Stimulated activated CD4-positive, alpha-beta T cell treated with anti-CD3 and anti-CD28 coated beads, Interleukin-1b, Interleukin-23, amount 100 ng/mL, for 1 hour (primary cell): Measurements from ENCODE around the gene ARCN1.
A peak's percentile ranks its signal among the peaks of the same experiment; 100 is the strongest.

Experiments
- DNase-seq, 2 donors: peaks; one replicate each; pipeline ENCODE4 v3.0.0-alpha.2; 2020; ENCODE audit warnings: low read depth in 2 of 2

The ARCN1 gene

DNA sequence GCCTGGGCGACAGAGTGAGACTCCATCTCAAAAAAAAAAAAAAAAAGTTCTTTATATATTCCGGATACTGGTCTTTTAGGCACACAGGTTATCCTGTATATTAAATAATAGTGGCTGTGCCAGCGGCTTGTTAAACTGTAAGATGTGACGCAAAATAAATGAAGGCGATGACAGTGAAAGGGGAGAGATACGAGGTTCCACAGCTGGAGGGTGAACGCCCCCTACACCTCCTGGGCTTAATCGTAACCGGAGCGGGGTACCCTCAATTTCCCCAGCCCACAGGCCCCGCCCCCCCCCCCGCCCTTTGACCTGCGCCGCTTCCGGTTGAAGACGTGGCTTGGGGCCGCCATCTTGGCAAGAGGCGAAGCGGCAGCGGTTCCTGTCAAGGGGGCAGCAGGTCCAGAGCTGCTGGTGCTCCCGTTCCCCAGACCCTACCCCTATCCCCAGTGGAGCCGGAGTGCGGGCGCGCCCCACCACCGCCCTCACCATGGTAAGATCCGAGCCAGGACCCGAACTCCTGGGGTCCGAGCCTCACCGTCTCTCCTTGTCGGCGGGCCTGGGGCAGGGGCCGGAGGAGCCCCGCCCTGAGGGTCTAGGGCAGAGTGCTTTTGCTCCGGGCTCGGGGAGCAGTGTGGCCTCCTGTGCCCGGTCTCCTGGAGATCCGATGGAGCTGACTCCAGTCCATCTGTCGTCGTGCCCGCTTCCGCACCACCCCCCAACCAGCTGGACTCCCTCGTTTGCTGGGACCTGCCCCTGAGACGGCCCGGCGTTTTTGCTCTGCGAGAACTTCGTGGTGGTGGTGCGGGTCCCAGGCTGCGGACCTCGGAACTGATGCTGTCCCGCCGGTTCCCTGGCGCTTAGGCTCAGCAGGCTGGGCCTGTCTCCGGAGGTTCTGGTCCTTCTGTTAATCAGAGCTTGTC is at the start of gene ARCN1:
Gene ARCN1 (plus strand): TSS at position 349 of the 920 bp plus-strand sequence. CDS start 139 bp downstream, at position 488.
- DNase-seq = peak; percentile 48 to 60

DNA sequence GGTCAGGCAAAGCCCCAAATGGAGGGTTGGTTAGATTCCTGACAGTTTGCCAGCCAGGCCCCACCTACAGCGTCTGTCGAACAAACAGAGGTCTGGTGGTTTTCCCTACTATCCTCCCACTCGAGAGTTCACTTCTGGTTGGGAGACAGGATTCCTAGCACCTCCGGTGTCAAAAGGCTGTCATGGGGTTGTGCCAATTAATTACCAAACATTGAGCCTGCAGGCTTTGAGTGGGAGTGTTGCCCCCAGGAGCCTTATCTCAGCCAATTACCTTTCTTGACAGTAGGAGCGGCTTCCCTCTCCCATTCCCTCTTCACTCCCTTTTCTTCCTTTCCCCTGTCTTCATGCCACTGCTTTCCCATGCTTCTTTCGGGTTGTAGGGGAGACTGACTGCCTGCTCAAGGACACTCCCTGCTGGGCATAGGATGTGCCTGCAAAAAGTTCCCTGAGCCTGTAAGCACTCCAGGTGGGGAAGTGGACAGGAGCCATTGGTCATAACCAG is 49.6 kb upstream of the ARCN1 start:
- no peak for DNase-seq

DNA sequence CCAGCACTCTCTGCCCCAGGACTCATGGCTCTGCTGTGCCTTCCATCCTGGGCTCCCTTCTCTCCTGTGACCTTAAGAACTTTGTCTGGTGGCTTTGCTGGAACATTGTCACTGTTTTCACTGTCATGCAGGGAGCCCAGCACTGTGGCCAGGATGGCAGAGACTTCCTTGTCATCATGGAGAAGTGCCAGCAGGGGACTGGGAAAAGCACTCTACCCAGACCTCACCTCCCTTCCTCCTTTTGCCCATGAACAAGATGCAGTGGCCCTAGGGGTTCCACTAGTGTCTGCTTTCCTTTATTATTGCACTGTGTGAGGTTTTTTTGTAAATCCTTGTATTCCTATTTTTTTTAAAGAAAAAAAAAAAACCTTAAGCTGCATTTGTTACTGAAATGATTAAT is 47.9 kb upstream of the ARCN1 start:
- DNase-seq = no peak

DNA sequence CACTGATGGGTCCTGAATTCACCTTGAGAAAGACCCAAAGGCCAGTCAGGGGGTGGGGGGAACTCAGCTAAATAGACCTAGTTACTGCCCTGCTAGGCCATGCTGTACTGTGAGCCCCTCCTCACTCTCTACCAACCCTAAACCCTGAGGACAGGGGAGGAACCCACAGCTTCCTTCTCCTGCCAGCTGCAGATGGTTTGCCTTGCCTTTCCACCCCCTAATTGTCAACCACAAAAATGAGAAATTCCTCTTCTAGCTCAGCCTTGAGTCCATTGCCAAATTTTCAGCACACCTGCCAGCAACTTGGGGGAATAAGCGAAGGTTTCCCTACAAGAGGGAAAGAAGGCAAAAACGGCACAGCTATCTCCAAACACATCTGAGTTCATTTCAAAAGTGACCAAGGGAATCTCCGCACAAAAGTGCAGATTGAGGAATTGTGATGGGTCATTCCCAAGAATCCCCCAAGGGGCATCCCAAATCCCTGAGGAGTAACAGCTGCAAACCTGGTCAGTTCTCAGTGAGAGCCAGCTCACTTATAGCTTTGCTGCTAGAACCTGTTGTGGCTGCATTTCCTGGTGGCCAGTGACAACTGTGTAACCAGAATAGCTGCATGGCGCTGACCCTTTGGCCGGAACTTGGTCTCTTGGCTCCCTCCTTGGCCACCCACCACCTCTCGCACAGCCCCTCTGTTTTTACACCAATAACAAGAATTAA is 47.3 kb upstream of the ARCN1 start:
- DNase-seq = no peak

DNA sequence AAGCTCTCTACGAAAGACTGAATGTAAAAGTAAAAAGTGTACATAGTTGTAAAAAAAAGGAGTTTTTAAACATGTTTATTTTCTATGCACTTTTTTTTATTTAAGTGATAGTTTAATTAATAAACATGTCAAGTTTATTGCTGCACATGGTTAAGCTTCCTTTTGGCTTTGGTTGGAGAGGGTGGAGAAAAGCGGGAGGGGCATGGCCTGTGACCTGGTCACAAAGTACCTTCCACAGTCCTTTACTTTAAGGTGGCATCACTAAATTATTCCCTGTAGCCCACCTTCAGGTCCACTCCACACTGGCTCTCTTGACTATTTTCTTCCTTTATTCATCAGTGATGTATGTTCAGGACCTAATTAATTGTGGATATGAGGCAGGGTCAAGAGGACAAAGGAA is 45.5 kb upstream of the ARCN1 start:
- no peak for DNase-seq

DNA sequence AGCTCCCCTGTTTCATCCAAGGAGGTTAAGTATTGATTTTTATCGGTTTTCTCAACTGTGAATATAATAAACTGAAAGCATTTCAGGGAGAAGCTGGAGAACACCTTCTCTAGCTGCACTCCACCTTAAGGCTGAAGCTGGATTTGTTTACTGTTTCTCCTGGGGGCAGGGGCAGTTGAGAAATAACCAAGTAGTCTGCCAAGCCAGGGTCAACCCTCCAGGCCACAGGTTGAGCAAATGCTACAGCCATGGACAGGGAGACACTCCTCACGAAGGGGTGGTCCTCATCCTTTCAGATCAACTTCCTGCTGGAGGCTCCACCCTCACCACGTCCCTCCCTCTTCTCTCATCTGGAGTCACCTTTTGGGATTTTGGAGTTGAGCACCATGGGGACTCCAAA is 45.1 kb upstream of the ARCN1 start, which contains the start of gene TTC36:
Gene TTC36 (plus strand): TSS at position 366 of the 400 bp plus-strand sequence. CDS start 21 bp downstream, at position 387.
- DNase-seq = no peak

DNA sequence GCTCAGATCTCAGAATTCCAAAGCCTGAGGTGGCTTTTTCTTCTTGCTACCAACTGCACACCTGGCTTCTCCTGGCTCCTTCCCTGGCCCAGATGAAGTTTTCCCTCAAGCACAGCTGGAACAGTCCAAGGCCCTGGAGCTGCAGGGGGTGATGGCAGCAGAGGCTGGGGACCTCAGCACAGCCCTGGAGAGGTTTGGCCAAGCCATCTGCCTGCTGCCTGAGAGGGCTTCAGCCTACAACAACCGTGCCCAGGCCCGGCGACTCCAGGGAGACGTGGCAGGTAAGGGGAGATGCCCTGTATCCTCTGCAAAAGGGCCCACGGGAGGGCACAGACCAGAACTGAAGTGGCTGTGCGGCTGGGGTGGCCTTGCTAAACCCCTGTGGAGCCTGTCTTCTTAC is 43.7 kb upstream of the ARCN1 start:
- DNase-seq = no peak

DNA sequence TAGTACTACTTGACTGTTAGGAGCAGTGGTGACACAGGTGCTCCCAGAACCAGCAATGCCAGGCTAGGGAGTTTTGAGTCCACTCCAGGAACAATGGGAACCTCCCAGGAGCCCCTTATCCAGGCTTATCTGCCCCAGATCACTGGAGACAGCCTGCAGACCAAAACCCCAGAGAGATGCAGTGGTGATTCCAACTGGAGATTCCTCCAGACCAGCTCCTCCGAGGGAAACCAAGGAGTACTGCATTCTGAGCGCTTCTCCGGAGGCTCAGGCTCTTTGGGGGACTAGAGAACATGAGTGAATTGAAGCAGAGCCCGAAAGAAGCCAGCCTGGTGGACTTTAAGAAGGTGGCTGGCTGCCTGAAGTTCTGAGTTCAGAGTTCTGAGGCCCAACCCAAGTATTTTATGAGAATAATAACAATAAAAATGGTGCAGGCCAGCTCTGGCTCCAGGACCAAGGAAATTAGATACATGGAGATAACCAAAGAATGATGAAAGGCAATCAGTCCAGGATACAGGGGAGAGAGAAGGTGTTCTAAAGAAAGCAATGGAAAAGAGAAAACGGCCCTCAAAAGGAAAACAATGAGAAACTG is 42.5 kb upstream of the ARCN1 start:
- DNase-seq = no peak

DNA sequence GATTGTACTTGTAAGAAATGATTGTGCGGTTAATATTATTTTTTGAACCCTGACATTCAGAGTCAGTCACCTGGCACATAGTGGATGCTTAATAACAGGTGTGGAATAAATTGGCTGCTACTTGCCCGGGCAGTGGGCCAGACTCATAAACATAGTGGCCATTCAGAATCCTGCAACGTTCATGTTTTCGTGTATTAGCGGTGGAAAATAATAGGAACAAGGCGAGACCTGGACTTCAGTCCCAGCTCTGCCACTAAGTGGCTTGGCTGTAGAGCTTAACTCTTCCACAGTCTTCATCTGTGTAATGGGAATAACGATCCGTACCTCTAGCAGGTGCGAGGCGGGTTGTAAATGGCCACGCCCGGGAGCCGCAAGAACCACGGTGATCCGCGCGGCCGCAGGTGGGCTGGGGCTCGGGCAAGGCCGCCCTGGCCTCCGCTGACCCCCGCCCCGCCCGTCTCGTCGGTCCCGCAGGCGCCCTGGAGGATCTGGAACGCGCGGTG is 42.0 kb upstream of the ARCN1 start:
- DNase-seq = no peak

DNA sequence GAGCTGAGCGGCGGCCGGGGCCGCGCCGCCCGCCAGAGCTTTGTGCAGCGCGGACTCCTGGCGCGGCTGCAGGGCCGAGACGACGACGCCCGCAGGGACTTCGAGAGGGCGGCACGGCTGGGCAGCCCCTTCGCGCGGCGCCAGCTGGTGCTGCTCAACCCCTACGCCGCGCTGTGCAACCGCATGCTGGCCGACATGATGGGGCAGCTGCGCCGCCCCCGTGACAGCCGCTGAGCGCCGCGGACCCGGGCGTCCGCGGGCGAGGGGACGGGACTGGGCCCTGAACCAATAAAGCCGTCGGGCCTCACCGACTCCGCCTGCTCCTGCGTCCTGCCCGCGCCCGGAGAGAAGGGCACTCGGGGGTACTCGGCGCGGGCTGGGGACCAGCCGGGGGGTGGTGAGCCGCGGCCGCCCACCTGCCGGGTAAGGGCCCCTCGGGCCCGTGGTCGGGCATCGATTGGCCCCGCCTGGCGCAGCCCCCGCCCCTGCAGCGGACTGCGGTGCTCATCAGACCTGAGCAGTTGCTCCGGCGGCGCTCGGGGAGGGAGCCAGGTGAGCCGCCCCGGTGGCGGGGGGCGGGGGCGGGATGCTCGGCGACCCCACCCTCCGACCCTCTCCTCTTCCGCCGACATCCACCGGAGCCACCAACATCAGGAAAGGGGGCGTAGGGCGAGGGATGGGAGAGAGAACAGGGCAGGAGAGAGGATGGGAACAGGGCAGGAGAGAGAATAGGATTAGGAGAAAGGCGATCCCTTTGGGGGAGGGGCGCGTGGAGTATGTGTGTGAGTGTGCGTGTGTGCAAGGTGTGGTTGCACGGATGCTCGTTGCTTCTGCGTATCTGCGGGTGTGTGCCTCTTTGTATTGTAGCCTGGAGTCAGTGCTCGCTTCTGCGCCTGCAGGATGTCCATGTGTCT is 41.3 kb upstream of the ARCN1 start, which contains the start of gene TMEM25:
Gene TMEM25 (plus strand): TSS at position 510 of the 914 bp plus-strand sequence. CDS start 610 bp downstream, outside the sequence.
- peak; percentile 14 to 58 for DNase-seq

DNA sequence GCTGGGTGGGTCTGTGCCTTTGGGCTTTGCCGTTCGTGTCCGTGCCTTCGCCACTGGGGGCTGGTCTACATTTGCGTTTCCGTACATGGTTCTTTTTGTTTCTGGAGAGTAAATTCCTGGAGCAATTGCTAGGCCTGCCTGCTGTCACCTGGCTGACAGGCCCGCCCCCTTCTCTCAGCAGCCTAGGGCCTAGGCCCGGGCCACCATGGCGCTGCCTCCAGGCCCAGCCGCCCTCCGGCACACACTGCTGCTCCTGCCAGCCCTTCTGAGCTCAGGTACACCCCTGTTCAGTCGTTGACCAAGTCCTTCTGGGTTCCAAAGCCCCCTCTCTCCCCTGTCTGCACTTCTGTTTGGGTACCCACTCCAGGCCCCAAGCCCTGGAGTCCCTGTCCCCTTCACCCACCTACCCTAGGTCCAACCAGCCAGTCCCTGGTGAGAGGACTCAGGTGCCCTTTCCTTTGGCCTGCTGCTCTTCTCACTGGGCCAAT is 40.6 kb upstream of the ARCN1 start:
- DNase-seq = no peak

DNA sequence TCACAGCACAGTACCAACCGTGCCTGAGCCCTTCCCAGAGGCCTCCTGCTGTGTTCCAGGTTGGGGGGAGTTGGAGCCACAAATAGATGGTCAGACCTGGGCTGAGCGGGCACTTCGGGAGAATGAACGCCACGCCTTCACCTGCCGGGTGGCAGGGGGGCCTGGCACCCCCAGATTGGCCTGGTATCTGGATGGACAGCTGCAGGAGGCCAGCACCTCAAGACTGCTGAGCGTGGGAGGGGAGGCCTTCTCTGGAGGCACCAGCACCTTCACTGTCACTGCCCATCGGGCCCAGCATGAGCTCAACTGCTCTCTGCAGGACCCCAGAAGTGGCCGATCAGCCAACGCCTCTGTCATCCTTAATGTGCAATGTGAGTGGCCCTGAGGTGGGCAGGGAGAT is 40.1 kb upstream of the ARCN1 start:
- no peak for DNase-seq

DNA sequence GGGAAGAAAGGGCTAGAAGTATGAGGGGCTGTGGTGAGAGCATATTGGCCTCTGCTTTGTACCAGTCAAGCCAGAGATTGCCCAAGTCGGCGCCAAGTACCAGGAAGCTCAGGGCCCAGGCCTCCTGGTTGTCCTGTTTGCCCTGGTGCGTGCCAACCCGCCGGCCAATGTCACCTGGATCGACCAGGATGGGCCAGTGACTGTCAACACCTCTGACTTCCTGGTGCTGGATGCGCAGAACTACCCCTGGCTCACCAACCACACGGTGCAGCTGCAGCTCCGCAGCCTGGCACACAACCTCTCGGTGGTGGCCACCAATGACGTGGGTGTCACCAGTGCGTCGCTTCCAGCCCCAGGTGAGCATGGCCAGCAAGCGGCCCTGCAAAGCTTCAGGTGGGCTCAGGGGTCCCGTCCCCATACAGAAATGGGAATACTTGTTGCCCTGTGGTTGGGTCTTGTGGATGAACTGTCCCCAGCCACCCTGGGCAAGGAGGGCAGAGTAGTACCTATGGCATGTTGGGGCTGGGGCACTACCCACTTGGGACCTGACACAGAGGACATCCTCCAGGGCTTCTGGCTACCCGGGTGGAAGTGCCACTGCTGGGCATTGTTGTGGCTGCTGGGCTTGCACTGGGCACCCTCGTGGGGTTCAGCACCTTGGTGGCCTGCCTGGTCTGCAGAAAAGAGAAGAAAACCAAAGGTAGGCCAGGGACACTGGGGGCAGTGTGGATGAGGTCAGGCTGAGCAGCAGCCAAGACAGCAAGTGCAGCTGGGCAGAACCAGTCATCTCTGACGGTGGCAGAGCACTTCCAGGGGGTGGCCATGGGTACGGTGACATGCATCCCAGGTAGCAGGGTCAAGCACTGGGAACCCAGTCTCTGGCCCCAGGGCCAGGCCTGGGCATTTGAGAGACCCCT is 39.1 kb upstream of the ARCN1 start:
- DNase-seq = no peak

DNA sequence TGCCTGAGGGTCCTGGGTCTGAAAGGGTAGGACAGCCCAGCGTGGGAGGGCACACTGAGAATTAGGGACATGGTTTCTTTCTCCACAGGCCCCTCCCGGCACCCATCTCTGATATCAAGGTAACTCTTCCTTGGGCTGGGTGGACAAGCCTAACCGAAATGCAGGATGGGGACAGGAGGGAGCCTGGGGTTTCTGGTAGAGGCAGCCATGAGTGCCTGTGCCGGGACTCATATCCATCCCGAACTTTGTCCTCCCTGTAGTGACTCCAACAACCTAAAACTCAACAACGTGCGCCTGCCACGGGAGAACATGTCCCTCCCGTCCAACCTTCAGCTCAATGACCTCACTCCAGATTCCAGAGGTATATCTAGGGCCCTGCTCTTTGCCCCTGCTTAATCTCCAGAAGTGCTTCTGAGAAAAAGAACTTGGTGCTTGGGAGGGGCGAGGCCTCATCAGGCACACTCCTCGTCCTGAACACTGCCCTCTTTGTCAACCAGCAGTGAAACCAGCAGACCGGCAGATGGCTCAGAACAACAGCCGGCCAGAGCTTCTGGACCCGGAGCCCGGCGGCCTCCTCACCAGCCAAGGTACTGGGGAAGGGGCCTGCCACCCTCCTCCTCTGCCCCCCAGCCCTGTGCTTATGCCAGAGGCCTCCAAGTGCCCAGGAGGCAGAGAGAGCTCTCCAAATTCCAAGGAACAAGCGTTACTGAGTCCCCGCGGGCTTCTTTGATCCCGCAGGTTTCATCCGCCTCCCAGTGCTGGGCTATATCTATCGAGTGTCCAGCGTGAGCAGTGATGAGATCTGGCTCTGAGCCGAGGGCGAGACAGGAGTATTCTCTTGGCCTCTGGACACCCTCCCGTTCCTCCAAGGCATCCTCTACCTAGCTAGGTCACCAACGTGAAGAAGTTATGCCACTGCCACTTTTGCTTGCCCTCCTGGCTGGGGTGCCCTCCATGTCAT is 38.2 kb upstream of the ARCN1 start:
- no peak for DNase-seq

DNA sequence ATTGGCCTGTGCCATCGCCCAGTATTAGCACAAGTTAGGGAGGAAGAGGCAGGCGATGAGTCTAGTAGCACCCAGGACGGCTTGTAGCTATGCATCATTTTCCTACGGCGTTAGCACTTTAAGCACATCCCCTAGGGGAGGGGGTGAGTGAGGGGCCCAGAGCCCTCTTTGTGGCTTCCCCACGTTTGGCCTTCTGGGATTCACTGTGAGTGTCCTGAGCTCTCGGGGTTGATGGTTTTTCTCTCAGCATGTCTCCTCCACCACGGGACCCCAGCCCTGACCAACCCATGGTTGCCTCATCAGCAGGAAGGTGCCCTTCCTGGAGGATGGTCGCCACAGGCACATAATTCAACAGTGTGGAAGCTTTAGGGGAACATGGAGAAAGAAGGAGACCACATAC is 36.9 kb upstream of the ARCN1 start:
- no peak for DNase-seq

DNA sequence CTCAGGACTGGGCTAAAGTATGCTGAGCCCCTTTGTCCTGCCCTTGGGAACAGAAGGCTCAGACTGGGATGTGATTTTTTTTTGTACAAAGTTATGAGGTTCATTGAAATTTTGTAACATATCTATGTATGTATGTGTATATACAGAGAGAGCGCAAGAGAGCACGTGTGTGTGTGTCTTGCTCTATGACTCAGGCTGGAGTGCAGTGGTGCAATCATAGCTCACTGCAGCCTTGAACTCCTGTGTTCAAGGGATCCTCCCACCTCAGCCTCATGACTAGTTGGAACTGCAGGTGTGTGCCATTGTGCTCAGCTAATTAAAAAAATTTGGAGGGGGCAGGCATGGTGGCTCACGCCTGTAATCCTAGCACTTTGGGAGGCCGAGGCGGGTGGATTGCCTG is 35.5 kb upstream of the ARCN1 start:
- DNase-seq = no peak

DNA sequence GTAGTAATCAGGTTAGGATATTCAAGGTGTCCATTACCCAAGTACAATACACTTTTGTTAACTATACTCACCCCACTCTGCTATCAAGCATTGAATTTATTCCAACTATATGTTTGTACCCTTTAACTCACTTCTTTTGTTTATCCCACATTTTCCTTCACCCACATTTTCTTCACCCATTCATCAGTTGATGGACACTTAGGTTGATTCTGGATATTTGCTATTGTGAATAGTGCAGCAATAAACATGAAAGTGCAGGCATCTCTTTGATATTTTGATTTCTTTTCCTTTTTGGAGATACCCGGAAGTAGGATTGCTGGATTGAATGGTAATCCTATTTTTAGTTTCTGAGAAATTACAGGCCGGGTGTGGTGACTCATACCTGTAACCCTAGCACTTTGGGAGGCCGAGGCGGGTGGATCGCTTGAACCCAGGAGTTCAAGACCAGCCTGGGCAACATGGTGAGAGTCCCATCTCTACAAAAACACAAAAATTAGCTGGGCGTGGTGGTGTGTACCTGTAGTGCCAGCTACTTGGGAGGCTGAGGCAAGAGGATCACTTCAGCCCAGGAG is 34.7 kb upstream of the ARCN1 start:
- DNase-seq = no peak

DNA sequence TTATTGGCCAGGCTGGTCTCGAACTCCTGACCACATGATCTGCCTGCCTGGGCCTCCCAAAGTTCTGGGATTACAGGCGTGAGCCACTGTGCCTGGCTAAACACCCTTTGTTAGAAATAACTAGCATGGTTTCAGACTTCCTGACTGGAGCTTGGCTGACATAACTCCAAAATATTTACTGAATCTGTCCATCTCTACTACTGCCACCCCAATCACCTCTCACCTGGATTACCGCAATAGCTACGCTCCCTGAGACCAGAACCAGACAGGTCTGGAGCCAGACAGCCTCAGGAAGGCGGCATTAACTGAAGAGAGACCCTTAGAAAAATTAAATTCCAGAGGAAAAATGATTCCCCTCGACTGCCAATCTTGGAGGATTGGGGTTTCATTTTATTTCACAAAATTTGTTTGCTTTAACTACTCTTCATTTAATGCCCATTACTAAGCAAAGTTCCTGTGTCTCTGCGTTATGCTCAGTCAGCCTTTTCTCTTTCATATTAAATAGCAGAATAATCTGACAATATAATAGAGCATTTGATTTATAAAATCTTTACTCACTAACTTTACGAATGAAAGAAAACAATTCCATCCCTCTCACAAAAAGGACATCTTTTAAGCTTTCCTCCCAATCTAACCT is 28.1 kb upstream of the ARCN1 start:
- DNase-seq = no peak
